Measurements from ENCODE around the gene IRF9.

GRCh38 chr14:24131549-24131966 is 29.5 kb upstream of the IRF9 start:
- no peak for TF ChIP-seq POLR2AphosphoS5 (IDR thresholded peaks at IDR 0.05)
- TF ChIP-seq CTCF (IDR thresholded peaks at IDR 0.05 in 8 of 11, conservative IDR thresholded peaks at IDR 0.05 in 3 of 11) = no peak
- no peak for TF ChIP-seq POLR2A (IDR thresholded peaks at IDR 0.05)

Data from spleen (tissue), 7 donors.